A204.1 (cell line): Measurements from ENCODE around the gene B3GAT1.

Experiments
- FAIRE-seq: peaks from 2 replicates; lab custom pipeline; 2012; peaks lifted over from hg19 to GRCh38; lab: Jason Lieb, UNC

B3GAT1 gene

GRCh38 chr11:134441281-134441680 lies 29.2 kb upstream of the B3GAT1 start:
- no peak for FAIRE-seq

GRCh38 chr11:134440851-134441250 lies 28.8 kb upstream of the B3GAT1 start:
- no peak for FAIRE-seq

GRCh38 chr11:134438542-134439537 lies 26.8 kb upstream of the B3GAT1 start:
- no peak for FAIRE-seq

- no peak for FAIRE-seq
These were observed 25.8 kb upstream of the B3GAT1 start for GRCh38 chr11:134437821-134438220.

GRCh38 chr11:134436781-134437180 lies 24.7 kb upstream of the B3GAT1 start:
- FAIRE-seq, result no peak

GRCh38 chr11:134433806-134434205 lies 21.8 kb upstream of the B3GAT1 start:
- no peak for FAIRE-seq

GRCh38 chr11:134433251-134433650 lies 21.2 kb upstream of the B3GAT1 start:
- FAIRE-seq, result no peak

GRCh38 chr11:134432776-134433175 lies 20.7 kb upstream of the B3GAT1 start:
- FAIRE-seq, result no peak

GRCh38 chr11:134429106-134429505 lies 17.1 kb upstream of the B3GAT1 start:
- FAIRE-seq, result no peak

GRCh38 chr11:134425816-134426536 lies 13.9 kb upstream of the B3GAT1 start:
- FAIRE-seq, result no peak

GRCh38 chr11:134425413-134425812 lies 13.4 kb upstream of the B3GAT1 start:
- FAIRE-seq, result no peak

GRCh38 chr11:134423106-134423505 lies 11.1 kb upstream of the B3GAT1 start:
- no peak for FAIRE-seq

- FAIRE-seq, result no peak
These were observed 6.1 kb upstream of the B3GAT1 start for GRCh38 chr11:134417871-134418840.

GRCh38 chr11:134416726-134417125 lies 4.7 kb upstream of the B3GAT1 start:
- no peak for FAIRE-seq

GRCh38 chr11:134414766-134415765 lies 3.0 kb upstream of the B3GAT1 start:
- no peak for FAIRE-seq

GRCh38 chr11:134413826-134414731 lies 2.0 kb upstream of the B3GAT1 start:
- FAIRE-seq, result no peak

- no peak for FAIRE-seq
These were observed 1.2 kb upstream of the B3GAT1 start for GRCh38 chr11:134413043-134413825.

GRCh38 chr11:134410766-134411165 lies 1.3 kb downstream of the B3GAT1 start:
- no peak for FAIRE-seq
